Measurements from ENCODE around the gene RNF213.
"Not testable (repeated sequence)": the region's sequence is repeated elsewhere in the genome, so short reads cannot be mapped to it uniquely, and the experiment has no call there.

RNF213 gene

DNA sequence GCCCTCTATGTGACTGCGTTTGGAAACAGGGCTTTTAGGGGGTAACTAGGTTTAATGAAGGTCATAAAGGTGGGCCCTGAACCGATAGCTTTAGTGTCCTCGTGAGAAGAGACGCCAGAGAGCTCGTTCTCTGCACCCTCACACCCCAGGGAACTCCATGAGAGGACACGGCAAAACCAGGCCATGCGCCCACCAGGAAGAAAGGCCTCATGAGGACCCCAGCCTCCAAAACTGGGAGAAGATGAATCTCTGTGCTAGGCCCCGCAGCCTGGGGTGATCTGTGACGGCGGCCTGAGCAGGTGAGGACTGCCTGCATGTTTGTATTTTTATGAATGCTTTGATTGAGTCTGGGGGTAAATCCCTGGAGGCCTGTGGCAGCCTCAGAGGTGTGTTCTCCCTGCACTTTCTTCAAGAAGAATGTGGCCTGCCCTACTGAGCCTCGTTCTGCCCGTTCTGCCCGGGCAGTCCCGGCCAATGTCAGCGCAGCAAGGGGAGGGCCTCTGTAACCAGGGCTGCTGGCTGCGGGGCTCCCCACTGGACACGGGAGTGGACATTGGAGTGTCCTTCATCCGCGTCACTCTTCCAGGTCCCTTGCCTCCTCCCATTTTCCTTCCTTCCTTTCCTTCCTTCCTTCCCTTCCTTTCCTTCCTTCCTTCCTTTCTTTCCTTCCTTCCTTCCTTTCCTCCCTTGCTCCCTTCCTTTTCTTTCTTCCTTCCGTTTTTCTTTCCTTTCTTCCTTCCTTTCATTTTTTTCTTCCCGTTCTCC lies 6.8 kb upstream of the RNF213 start:
- no peak for DNase-seq

DNA sequence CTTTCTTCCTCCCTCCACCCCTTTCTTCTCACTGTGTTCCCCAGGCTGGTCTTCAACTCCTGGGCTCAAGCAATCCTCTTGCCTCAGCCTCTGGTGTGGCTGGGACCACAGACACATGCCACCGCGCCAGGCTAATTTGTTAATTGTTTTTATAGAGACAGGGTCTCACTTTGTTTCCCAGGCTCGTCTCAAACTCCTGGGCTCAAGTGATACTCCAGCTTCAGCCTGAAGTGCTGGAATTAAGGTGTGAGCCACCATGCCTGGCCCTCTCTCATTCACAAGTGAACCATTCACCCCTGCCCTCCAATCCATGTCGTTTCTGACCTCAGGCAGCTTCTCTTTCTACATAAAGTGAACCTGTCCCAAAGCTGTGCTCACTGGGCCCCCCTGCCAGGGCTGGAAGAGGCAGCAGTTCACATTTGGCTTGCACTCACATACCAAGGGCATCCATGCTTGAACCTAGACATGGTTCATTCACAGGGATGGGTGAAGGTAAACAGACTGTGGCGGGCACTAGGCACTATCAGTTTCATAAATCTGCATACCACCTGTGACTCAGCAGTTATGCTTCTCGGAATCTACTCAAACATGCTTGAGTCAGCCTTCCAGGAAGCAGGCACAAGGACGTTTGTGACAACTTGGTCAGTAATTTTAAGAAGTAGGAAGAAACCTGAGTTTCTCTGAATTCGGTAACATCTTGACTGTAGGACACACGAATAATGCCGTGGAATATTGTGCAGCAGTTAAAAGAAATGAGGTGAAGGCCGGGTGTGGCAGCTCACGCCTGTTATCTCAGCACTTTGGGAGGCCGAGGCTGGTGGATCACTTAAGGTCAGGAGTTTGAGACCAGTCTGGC lies 6.0 kb upstream of the RNF213 start:
- no peak for DNase-seq

GRCh38 chr17:80256034-80256350 lies 4.7 kb upstream of the RNF213 start:
- no peak for DNase-seq

GRCh38 chr17:80257716-80258213 lies 2.9 kb upstream of the RNF213 start:
- no peak for DNase-seq

GRCh38 chr17:80258296-80258695 lies 2.4 kb upstream of the RNF213 start:
- not testable (repeated sequence) for DNase-seq

DNA sequence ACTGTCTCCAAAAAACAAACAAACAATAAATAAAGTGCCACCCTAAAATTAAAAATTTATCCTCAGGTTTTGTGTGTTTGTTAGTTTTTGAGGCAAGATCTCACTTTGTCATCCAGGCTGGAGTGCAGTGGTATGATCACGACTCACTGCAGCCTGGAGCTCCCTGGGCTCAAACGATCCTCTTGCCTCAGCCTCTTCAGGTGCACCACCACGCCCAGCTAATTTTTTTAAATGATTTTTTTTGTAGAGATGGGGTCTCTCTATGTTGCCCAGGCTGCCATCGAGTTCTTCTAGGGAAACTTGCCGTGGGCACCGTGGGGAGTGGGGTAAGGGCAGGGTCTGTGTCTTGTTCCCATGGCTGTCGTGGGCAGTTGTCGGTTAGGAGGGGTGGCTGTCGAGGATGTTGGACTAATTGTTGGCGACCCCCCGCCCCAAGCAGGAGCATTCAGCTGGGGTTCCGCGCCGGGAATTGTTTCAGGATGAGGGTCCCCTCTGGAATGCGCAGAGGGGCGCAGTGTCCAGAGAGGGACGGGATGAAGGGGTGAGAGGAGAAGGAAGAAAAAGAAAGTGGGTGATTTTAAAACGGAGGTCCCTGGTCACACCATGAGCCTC lies 1.1 kb upstream of the RNF213 start:
- no peak for DNase-seq

- DNase-seq = peak; percentile 77
Observed at GRCh38 chr17:80260069-80260535, 550 bp upstream of the RNF213 start.

GRCh38 chr17:80261159-80261894 lies 675 bp downstream of the RNF213 start:
- DNase-seq = peak; percentile 73

- no peak for DNase-seq
Observed at GRCh38 chr17:80261895-80262279, 1.2 kb downstream of the RNF213 start.

DNA sequence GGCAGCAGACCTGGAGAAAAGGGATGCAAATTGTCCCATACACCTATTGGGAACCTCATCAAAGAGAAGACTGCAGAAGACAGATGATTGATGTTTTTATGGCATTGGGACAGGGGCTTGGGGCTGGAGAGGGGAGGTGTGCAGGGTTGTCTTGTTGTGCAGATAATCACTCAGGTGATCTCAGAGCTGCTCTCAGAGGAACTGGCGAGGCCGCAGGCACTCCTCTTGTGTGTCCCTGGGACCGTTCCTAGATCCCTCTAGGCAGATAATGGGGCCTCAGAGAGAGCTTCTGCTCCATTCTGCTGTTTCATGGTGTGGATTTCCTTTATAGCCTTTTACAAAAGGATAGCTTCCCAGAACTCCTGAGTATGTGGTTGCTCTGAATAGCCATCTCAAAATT lies 1.6 kb downstream of the RNF213 start:
- no peak for DNase-seq

GRCh38 chr17:80262775-80263244 lies 2.2 kb downstream of the RNF213 start:
- no peak for DNase-seq

- peak; percentile 92 for DNase-seq
Observed at GRCh38 chr17:80263253-80264204, 2.9 kb downstream of the RNF213 start.

GRCh38 chr17:80264205-80265075 lies 3.8 kb downstream of the RNF213 start:
- DNase-seq = no peak

- no peak for DNase-seq
Observed at GRCh38 chr17:80265205-80266068, 4.8 kb downstream of the RNF213 start.

GRCh38 chr17:80267391-80267790 lies 6.7 kb downstream of the RNF213 start:
- no peak for DNase-seq

DNA sequence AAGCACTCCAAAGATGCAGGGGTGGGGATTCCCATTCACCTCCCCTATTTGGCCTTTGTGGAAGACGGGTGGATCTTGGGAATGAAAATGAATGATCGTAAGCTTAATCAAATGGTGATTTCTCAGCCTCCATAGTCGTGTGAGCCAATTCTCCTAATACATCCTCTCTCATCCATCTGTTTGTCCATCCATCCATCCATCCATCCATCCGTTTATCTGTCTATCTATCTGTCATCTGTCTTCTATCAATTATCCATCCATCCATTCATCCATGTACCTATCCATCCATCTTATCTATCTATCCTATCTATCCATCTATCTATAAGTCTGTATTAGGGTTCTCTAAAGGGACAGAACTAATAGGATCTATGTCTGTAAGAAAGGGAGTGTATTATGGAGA lies 7.8 kb downstream of the RNF213 start:
- no peak for DNase-seq

DNA sequence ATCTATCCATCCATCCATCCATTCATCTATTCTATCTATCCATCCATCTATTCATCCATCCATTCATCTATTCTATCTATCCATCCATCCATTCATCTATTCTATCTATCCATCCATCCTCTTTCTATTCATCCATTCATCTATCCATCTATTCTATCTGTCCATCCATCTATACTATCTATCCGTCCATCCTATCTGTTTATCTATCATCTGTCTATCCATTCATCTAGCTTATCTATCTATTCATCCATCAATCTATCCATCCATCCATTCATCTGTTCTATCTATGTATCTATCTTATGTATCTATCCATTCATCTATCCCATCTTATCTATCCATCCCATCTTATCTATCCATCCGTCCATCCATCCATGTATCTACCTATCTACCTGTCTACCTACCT lies 8.8 kb downstream of the RNF213 start:
- no peak for DNase-seq

- peak; percentile 5 for DNase-seq
Observed at GRCh38 chr17:80270104-80270503, 9.5 kb downstream of the RNF213 start.

GRCh38 chr17:80270836-80271235 lies 10.2 kb downstream of the RNF213 start:
- DNase-seq = no peak
